ENCODE measurements around the gene PRKD1.

Gene PRKD1

DNA sequence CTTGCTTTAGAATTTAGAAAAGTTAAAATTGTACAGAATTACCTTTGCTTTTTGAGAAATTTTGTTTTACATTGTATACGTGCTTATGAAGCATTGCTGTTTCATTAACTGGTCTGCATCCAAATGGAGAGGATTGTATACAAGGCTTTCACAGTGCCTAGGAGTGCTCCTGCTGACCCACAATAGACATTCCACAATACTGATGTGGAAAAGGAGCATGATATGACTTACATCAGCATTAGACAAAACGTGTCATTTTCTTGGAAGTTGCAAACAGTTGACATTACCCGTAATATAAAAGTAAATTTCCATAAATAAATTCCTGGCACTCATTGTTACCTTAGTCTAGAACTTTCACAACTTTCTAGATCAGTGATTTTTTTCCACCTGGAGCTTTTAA, 1.9 kb downstream of the PRKD1 start:
- CTCF ChIA-PET = no interaction called here
- POLR2A ChIA-PET = interaction anchor here (0.5 kb wide), 1 partner anchor 378 kb away, joined by 3 read pairs; no protein-coding TSS in a partner anchor
- no peak for DNase-seq (ENCODE audit: extremely low spot score)
- no peak for TF ChIP-seq SP1 (IDR thresholded peaks at IDR 0.05)
- no peak for TF ChIP-seq BHLHE40 (IDR thresholded peaks at IDR 0.05; ENCODE audit: borderline replicate concordance)
- no peak for TF ChIP-seq FOXK2 (IDR thresholded peaks at IDR 0.05)
- no peak for TF ChIP-seq ZNF384 (IDR thresholded peaks at IDR 0.05)
- TF ChIP-seq FOXM1 (IDR thresholded peaks at IDR 0.05; ENCODE audit: borderline replicate concordance) = no peak
- no peak for TF ChIP-seq SUZ12 (IDR thresholded peaks at IDR 0.05)
- no peak for TF ChIP-seq HDGF (IDR thresholded peaks at IDR 0.05; ENCODE audit: borderline replicate concordance)
- no peak for TF ChIP-seq L3MBTL2 (conservative IDR thresholded peaks at IDR 0.05)
- TF ChIP-seq ARNT (IDR thresholded peaks at IDR 0.05) = no peak
- no peak for TF ChIP-seq ELF4 (IDR thresholded peaks at IDR 0.05)
- TF ChIP-seq FOXA1 (IDR thresholded peaks at IDR 0.05) = no peak
- TF ChIP-seq NFRKB (IDR thresholded peaks at IDR 0.05) = no peak
- TF ChIP-seq, protein P1, sequence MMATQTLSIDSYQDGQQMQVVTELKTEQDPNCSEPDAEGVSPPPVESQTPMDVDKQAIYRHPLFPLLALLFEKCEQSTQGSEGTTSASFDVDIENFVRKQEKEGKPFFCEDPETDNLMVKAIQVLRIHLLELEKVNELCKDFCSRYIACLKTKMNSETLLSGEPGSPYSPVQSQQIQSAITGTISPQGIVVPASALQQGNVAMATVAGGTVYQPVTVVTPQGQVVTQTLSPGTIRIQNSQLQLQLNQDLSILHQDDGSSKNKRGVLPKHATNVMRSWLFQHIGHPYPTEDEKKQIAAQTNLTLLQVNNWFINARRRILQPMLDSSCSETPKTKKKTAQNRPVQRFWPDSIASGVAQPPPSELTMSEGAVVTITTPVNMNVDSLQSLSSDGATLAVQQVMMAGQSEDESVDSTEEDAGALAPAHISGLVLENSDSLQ (IDR thresholded peaks at IDR 0.05) = no peak
- no peak for TF ChIP-seq LEF1 (IDR thresholded peaks at IDR 0.05; ENCODE audit: borderline replicate concordance)
- no peak for TF ChIP-seq CTBP1 (IDR thresholded peaks at IDR 0.05; ENCODE audit: borderline replicate concordance)

DNA sequence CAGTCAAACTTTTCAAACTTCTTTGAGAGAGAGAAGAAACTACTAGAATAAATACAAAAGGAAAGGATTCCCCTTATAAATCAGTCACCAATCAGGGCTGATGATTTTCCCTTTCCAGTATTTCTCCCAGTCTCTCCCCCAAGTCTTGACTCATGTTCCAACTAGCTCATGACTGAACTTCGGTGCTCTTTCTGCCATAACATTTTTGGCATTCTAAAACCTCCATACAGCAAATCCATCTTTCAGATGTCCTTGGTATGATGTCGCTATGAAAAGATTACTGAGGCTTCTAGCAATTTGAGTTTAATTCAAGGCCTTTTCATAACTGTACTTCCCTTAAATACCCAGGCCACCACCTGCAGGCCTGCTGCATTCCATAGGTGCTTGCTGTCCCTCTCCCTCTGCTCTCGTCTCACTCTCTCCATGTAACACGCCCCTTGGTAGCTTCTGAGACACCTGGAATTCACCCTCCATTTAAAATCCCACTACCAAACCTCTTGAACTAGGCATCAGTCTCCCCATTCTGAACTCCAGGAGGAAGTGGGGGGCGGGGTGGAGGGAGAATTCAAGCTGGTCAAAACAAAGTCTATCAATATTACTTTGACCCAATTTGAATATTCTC, 2.4 kb downstream of the PRKD1 start:
- ChIA-PET POLR2A (interaction anchor here (0.5 kb wide), 1 partner anchor 377 kb away, joined by 3 read pairs; no protein-coding TSS in a partner anchor), CTCF (interaction anchor here (0.6 kb wide), 1 partner anchor 438 kb away, joined by 3 read pairs; no protein-coding TSS in a partner anchor)
- no peak for DNase-seq (ENCODE audit: extremely low spot score)
- TF ChIP-seq FOXK2 (IDR thresholded peaks at IDR 0.05) = no peak
- no peak for TF ChIP-seq FOXA1 (IDR thresholded peaks at IDR 0.05)
- TF ChIP-seq CTBP1 (IDR thresholded peaks at IDR 0.05; ENCODE audit: borderline replicate concordance) = no peak
- no peak for TF ChIP-seq LEF1 (IDR thresholded peaks at IDR 0.05; ENCODE audit: borderline replicate concordance)
- no peak for TF ChIP-seq ARNT (IDR thresholded peaks at IDR 0.05)
- no peak for TF ChIP-seq NFRKB (IDR thresholded peaks at IDR 0.05)
- TF ChIP-seq ELF4 (IDR thresholded peaks at IDR 0.05) = no peak
- TF ChIP-seq L3MBTL2 (conservative IDR thresholded peaks at IDR 0.05) = no peak
- TF ChIP-seq FOXM1 (IDR thresholded peaks at IDR 0.05; ENCODE audit: borderline replicate concordance) = no peak
- TF ChIP-seq BHLHE40 (IDR thresholded peaks at IDR 0.05; ENCODE audit: borderline replicate concordance) = no peak
- TF ChIP-seq, protein P1 (IDR thresholded peaks at IDR 0.05) = no peak
- TF ChIP-seq HDGF (IDR thresholded peaks at IDR 0.05; ENCODE audit: borderline replicate concordance) = no peak
- no peak for TF ChIP-seq ZNF384 (IDR thresholded peaks at IDR 0.05)
- no peak for TF ChIP-seq SP1 (IDR thresholded peaks at IDR 0.05)

DNA sequence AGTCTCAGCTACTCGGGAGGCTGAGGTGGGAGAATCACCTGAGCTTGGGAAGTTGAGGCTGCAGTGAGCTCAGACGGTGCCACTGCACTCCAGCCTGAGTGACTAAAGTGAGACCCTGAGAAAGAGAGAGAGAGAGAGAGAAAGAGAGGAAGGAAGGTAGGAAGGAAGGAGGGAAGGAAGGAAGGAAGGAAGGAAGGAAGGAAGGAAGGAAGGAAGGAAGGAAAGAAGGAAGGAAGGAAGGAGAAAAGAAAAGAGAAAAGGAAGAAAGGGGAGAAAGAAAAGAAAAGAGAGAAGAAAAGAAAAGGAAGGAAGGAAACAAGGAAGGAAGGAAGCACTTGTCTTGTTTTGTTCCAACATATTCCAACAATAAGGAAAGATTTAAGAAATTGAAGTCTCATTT, 7.8 kb downstream of the PRKD1 start:
- CTCF ChIA-PET = no interaction called here
- POLR2A ChIA-PET = no interaction called here
- DNase-seq (ENCODE audit: extremely low spot score) = no peak
- TF ChIP-seq LEF1 (IDR thresholded peaks at IDR 0.05; ENCODE audit: borderline replicate concordance) (no peak), SP1 (IDR thresholded peaks at IDR 0.05) (no peak), NFRKB (IDR thresholded peaks at IDR 0.05) (no peak), ELF4 (IDR thresholded peaks at IDR 0.05) (no peak), BHLHE40 (IDR thresholded peaks at IDR 0.05; ENCODE audit: borderline replicate concordance) (no peak), FOXA1 (IDR thresholded peaks at IDR 0.05) (no peak), FOXK2 (IDR thresholded peaks at IDR 0.05) (no peak), L3MBTL2 (conservative IDR thresholded peaks at IDR 0.05) (no peak), ARNT (IDR thresholded peaks at IDR 0.05) (no peak)

DNA sequence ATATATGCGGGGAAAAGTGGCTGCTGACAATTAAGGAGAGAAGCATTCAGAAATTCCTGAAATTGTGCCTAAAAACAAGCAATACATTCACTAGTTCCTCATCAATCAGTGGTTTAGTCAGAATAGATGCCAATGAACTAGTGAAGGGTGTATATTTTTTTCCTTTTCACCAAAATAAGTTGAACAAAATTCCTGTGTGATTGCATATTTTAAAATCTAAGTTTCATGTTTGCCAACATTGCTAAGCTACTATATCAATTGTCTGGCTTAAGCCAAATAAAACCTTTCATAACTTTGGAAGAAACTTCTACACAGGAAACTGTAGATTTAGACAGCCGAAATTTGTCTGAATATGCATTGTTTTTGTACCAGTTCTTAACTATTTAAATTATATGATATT, 8.7 kb downstream of the PRKD1 start:
- no peak for DNase-seq (ENCODE audit: extremely low spot score)
- ChIA-PET POLR2A (no interaction called here), CTCF (no interaction called here)
- TF ChIP-seq ELF4 (IDR thresholded peaks at IDR 0.05) (no peak), BHLHE40 (IDR thresholded peaks at IDR 0.05; ENCODE audit: borderline replicate concordance) (no peak), L3MBTL2 (conservative IDR thresholded peaks at IDR 0.05) (no peak), LEF1 (IDR thresholded peaks at IDR 0.05; ENCODE audit: borderline replicate concordance) (no peak), SUZ12 (IDR thresholded peaks at IDR 0.05) (no peak), ZNF384 (IDR thresholded peaks at IDR 0.05) (no peak), FOXK2 (IDR thresholded peaks at IDR 0.05) (no peak), FOXA1 (IDR thresholded peaks at IDR 0.05) (no peak), TARDBP (IDR thresholded peaks at IDR 0.05) (no peak), SP1 (IDR thresholded peaks at IDR 0.05) (no peak), NFRKB (IDR thresholded peaks at IDR 0.05) (no peak), HDGF (IDR thresholded peaks at IDR 0.05; ENCODE audit: borderline replicate concordance) (no peak), CTBP1 (IDR thresholded peaks at IDR 0.05; ENCODE audit: borderline replicate concordance) (no peak), FOXM1 (IDR thresholded peaks at IDR 0.05; ENCODE audit: borderline replicate concordance) (no peak), ARNT (IDR thresholded peaks at IDR 0.05) (no peak)
- TF ChIP-seq, protein P1 (IDR thresholded peaks at IDR 0.05) = no peak

DNA sequence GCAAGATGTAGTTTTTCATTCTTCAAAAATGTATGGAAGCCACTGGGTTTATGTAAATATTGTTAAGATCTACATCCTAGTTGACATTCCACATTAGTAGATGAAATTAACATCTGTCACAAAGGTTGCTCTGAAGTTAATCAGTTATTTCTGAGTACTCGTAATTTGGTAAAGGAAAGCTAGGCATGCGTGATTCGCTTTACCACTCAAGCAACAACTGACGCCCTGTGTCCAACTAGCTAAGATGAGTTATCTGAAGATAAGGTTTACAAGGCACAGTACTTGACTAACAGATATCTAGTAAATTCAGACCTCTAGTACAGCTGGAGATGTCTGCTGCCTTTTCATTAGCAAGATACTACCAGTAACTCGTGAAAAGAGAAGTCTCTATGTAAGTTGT, 14.1 kb downstream of the PRKD1 start:
- no peak for DNase-seq (ENCODE audit: extremely low spot score)
- TF ChIP-seq ELF4 (IDR thresholded peaks at IDR 0.05) (no peak), TARDBP (IDR thresholded peaks at IDR 0.05) (no peak), FOXK2 (IDR thresholded peaks at IDR 0.05) (no peak), BHLHE40 (IDR thresholded peaks at IDR 0.05; ENCODE audit: borderline replicate concordance) (no peak), HDGF (IDR thresholded peaks at IDR 0.05; ENCODE audit: borderline replicate concordance) (no peak), CTBP1 (IDR thresholded peaks at IDR 0.05; ENCODE audit: borderline replicate concordance) (no peak), NFRKB (IDR thresholded peaks at IDR 0.05) (no peak), LEF1 (IDR thresholded peaks at IDR 0.05; ENCODE audit: borderline replicate concordance) (no peak), SUZ12 (IDR thresholded peaks at IDR 0.05) (no peak), FOXM1 (IDR thresholded peaks at IDR 0.05; ENCODE audit: borderline replicate concordance) (no peak), ZNF384 (IDR thresholded peaks at IDR 0.05) (no peak), L3MBTL2 (conservative IDR thresholded peaks at IDR 0.05) (no peak), FOXA1 (IDR thresholded peaks at IDR 0.05) (no peak)
- TF ChIP-seq, protein P1 (IDR thresholded peaks at IDR 0.05) = no peak
- ChIA-PET POLR2A (no interaction called here), CTCF (interaction anchor here (0.5 kb wide), 1 partner anchor 375 kb away, joined by 7 read pairs; no protein-coding TSS in a partner anchor)

Data from HEK293T (cell line).